Fibroblast of villous mesenchyme (primary cell): ENCODE measurements around the gene KIF2C. TPM values are rescaled to one million over a fixed set of nuclear protein-coding genes. Genes with fewer than 3 reads are reported as not detected.

Source experiments
- DNase-seq: peaks from one replicate; pipeline ENCODE4 v3.0.0-alpha.2; 2010; ENCODE audit warnings: low read depth
- H3K4me3 ChIP-seq: 2 replicates; pipeline ENCODE4 v1.5.1; 2011; ENCODE audit warnings: low read depth, mild to moderate bottlenecking, low read length
- CTCF ChIP-seq: IDR thresholded peaks from 2 replicates; pipeline ENCODE4 v1.5.1; 2012; ENCODE audit warnings: low read depth, mild to moderate bottlenecking, low read length; ENCODE audit not compliant: insufficient read depth
- total RNA-seq: library from RNA; depleted of rRNA; stranded (reverse); fragments of >200 nt; gene quantifications from 2 replicates; pipeline ENCODE4 v1.2.3, GENCODE V29; 2012

The KIF2C gene
- total RNA-seq, 1 donor = 26.8 TPM

GRCh38 chr1:44803312-44804095 lies 63.9 kb downstream of the KIF2C start:
- no peak for TF ChIP-seq CTCF
- H3K4me3 ChIP-seq = no peak overlapping the region
- no peak for DNase-seq

GRCh38 chr1:44805311-44806024 lies 65.8 kb downstream of the KIF2C start:
- no peak for DNase-seq
- no peak overlapping the region for H3K4me3 ChIP-seq
- no peak for TF ChIP-seq CTCF

- no peak for DNase-seq
- TF ChIP-seq CTCF = no peak
- H3K4me3 ChIP-seq = no peak overlapping the region
Observed at GRCh38 chr1:44806025-44806703, 66.5 kb downstream of the KIF2C start.

GRCh38 chr1:44806704-44807363 lies 67.2 kb downstream of the KIF2C start, which contains the start of gene DYNLT4:
Gene DYNLT4 (minus strand): TSS chr1:44807351. CDS start chr1:44806668, 683 bp downstream.
- DNase-seq = no peak
- no peak for TF ChIP-seq CTCF
- H3K4me3 ChIP-seq = peak within 1 kb of the TSS; percentile 31

- peak overlapping the region; percentile 31 for H3K4me3 ChIP-seq
- peak; percentile 99 for DNase-seq
- no peak for TF ChIP-seq CTCF
Observed at GRCh38 chr1:44807364-44808062, 67.9 kb downstream of the KIF2C start.
